CD4-positive, alpha-beta memory T cell (primary cell): ENCODE data around the gene BZW1. TPM values are rescaled to one million over a fixed set of nuclear protein-coding genes. Genes with fewer than 3 reads are reported as not detected.
"Not testable (repeated sequence)": the region's sequence is repeated elsewhere in the genome, so short reads cannot be mapped to it uniquely, and the experiment has no call there.

Experiments used
- CTCF ChIA-PET: fragments of 350-600 bp; sonication (Branson Sonifier 250); formaldehyde crosslinking; loops from one replicate; lab custom pipeline; 2021; ENCODE audit warnings: inconsistent platforms; ENCODE audit not compliant: partially characterized antibody; lab: Charles Lee
- POLR2A ChIA-PET: fragments of 350-600 bp; sonication (Branson Sonifier 250); formaldehyde crosslinking; loops from one replicate; lab custom pipeline; 2021; ENCODE audit not compliant: partially characterized antibody; lab: Charles Lee
- DNase-seq, 5 donors: peaks; one replicate each; pipeline versions ENCODE4 v3.0.0 to v3.0.0-alpha.2; 2020 to 2022; ENCODE audit warnings: mixed read lengths in 1 of 5
- H3K27ac ChIP-seq: one replicate; pipeline ENCODE4 v1.7.0; 2013; ENCODE audit warnings: low read depth, low read length
- H3K27me3 ChIP-seq: 2 replicates; pipeline ENCODE4 v1.7.0; 2013; ENCODE audit warnings: mild to moderate bottlenecking, low read length, moderate library complexity; ENCODE audit not compliant: insufficient read depth
- H3K36me3 ChIP-seq: 2 replicates; pipeline ENCODE4 v1.7.0; 2013; ENCODE audit warnings: mild to moderate bottlenecking, low read length, moderate library complexity; ENCODE audit not compliant: insufficient read depth
- H3K4me1 ChIP-seq: 2 replicates; pipeline ENCODE4 v1.7.0; 2013; ENCODE audit warnings: mild to moderate bottlenecking, low read length, moderate library complexity; ENCODE audit not compliant: insufficient read depth
- H3K4me3 ChIP-seq, 2 donors: one replicate each; pipeline ENCODE4 v1.7.0; 2013; ENCODE audit warnings: low read length in 2 of 2, mild to moderate bottlenecking in 1 of 2
- H3K9me3 ChIP-seq, 2 donors: one replicate each; pipeline ENCODE4 v1.7.0; 2013; ENCODE audit warnings: low read length in 2 of 2, control low read depth in 1 of 2; ENCODE audit not compliant: control insufficient read depth in 1 of 2
- H3K27ac Mint-ChIP-seq, 7 donors: one replicate each; pipeline ENCODE4 v1.8.0; 2020 to 2021; ENCODE audit warnings: mixed read lengths in 7 of 7, mild to moderate bottlenecking in 6 of 7, inconsistent platforms in 3 of 7, moderate library complexity in 3 of 7
- H3K27me3 Mint-ChIP-seq, 2 donors: one replicate each; pipeline ENCODE4 v1.8.0; 2020 to 2021; ENCODE audit warnings: mixed read lengths in 2 of 2
- H3K36me3 Mint-ChIP-seq, 2 donors: one replicate each; pipeline ENCODE4 v1.8.0; 2020 to 2021; ENCODE audit warnings: mixed read lengths in 2 of 2, inconsistent platforms in 1 of 2, mild to moderate bottlenecking in 1 of 2
- H3K4me1 Mint-ChIP-seq, 4 donors: one replicate each; pipeline ENCODE4 v1.8.0; 2020 to 2021; ENCODE audit warnings: mixed read lengths in 4 of 4, mild to moderate bottlenecking in 1 of 4
- H3K4me3 Mint-ChIP-seq, 8 donors: one replicate each; pipeline ENCODE4 v1.8.0; 2020 to 2021; ENCODE audit warnings: mixed read lengths in 8 of 8, mild to moderate bottlenecking in 7 of 8, moderate library complexity in 6 of 8, inconsistent platforms in 3 of 8
- H3K9me3 Mint-ChIP-seq, 8 donors: one replicate each; pipeline ENCODE4 v1.8.0; 2020 to 2021; ENCODE audit warnings: mixed read lengths in 8 of 8, mild to moderate bottlenecking in 5 of 8, inconsistent platforms in 3 of 8, moderate library complexity in 1 of 8
- intact Hi-C: fragments of 100-400 bp; cut with micrococcal nuclease; formaldehyde crosslinking; loops from one replicate; pipeline ENCODE4 v1.15.1; 2023
- polyA plus RNA-seq, 2 donors: library from polyadenylated mRNA; unstranded; fragments of 300-500 nt; fragmentation: Illumina TruSeq; gene quantifications; one replicate each; pipeline ENCODE4 v1.2.3, GENCODE V29; 2021
- total RNA-seq, 2 experiments: library from RNA; stranded (reverse); gene quantifications; one replicate each; pipeline ENCODE4 v1.2.3, GENCODE V29; 2021

The BZW1 gene
- total and polyA plus RNA-seq, 4 experiments from 2014 or later, result 126 to 257 (median 165) TPM

DNA sequence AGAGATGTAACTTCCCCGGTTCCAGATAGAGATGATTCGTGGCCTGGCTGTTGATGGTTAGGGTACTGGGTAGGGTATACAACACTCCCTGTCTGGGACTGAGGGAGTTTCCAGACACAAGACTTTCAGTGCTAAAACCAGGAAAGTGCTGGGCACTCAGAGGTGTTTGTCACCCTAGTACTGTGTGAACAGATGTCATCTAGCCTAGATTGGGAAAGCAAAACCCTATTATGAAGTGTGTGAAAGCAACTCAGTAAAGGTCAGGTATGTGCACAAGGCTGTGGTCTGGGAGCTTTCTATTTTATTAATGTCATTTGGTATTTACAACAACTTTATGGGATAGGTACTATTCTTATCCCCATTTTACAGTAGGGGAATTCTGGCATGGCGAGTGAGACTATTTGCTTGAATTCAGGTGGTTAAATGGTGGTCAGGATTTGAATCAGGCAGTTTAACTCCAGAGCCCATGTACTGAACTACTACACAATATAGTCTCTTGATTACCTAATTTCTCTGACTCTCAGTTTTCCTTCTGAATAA is 2.6 kb downstream of the BZW1 start:
- peak in 1 of 5 donors; percentile 29 for DNase-seq
- no peaks in the 10 kb centered on the region for H3K27me3 Mint-ChIP-seq
- peak overlapping the region in 7 of 8 donors; percentile 19 to 79 (median 58) for H3K4me3 Mint-ChIP-seq
- H3K27ac ChIP-seq, result peak overlapping the region; percentile 17
- H3K9me3 ChIP-seq, result no peaks in the 10 kb centered on the region
- POLR2A ChIA-PET, result interaction anchor here (0.7 to 3.3 kb wide), 7 partner anchors 12 to 101 kb away, joined by 3 to 30 read pairs (median 7); partner anchors contain the start of genes CLK1, NIF3L1 and PPIL3
- peaks cover 58% of the 10 kb centered on the region for H3K36me3 ChIP-seq
- H3K27me3 ChIP-seq, result no peaks in the 10 kb centered on the region
- H3K4me1 ChIP-seq, result peaks cover 41% of the 10 kb centered on the region
- H3K4me1 Mint-ChIP-seq, result peaks cover 38 to 66% (median 46%) of the 10 kb centered on the region in 4 donors
- CTCF ChIA-PET, result interaction anchor here (0.9 to 1.7 kb wide), 2 partner anchors 43 to 101 kb away, joined by 3 to 9 read pairs; no protein-coding TSS in a partner anchor
- H3K36me3 Mint-ChIP-seq, result peaks cover 52 to 73% of the 10 kb centered on the region in 2 donors
- intact Hi-C loops, result loop anchor here (5.0 kb wide), 2 partner anchors 363 to 1423 kb away; partner anchors contain the start of gene SUMO1
- no peaks in the 10 kb centered on the region for H3K9me3 Mint-ChIP-seq
- no peak overlapping the region for H3K4me3 ChIP-seq
- peak overlapping the region; percentile 24 to 96 (median 66) for H3K27ac Mint-ChIP-seq

DNA sequence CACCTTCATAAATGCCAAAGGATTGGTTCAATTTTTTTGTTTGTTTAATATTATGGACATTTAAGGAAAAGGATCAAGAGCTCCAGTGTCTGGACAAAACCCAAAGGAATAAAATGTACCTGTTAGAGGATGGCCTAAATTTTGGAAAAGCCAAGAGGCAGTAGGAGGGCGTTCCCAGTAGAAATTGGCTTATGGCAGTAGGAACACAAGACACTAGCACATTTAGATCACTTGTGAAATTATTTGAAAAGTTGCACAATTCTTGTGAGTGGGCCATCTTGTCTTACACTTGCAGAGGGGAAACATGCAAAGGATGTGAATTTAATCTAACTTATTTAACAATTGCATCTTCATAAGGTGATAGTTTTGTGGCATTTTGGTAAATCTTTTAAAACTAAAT is 3.2 kb downstream of the BZW1 start:
- ChIA-PET POLR2A (interaction anchor here (1.0 to 3.3 kb wide), 6 partner anchors 12 to 102 kb away, joined by 3 to 30 read pairs (median 8); partner anchors contain the start of genes CLK1, NIF3L1 and PPIL3), CTCF (interaction anchor here (1.7 kb wide), 1 partner anchor 102 kb away, joined by 9 read pairs; no protein-coding TSS in a partner anchor)
- intact Hi-C loops, result loop anchor here (5.0 kb wide), 2 partner anchors 362 to 1422 kb away; partner anchors contain the start of gene SUMO1
- peaks cover 37 to 64% (median 45%) of the 10 kb centered on the region in 4 donors for H3K4me1 Mint-ChIP-seq
- Histone ChIP-seq H3K4me1 (peaks cover 41% of the 10 kb centered on the region), H3K9me3 (no peaks in the 10 kb centered on the region), H3K27ac (peak overlapping the region; percentile 31), H3K27me3 (no peaks in the 10 kb centered on the region), H3K36me3 (peaks cover 63% of the 10 kb centered on the region), H3K4me3 (no peak overlapping the region)
- H3K36me3 Mint-ChIP-seq, result peaks cover 53 to 78% of the 10 kb centered on the region in 2 donors
- H3K27me3 Mint-ChIP-seq, result no peaks in the 10 kb centered on the region
- peak overlapping the region in 3 of 7 donors; percentile 24 to 96 (median 43) for H3K27ac Mint-ChIP-seq
- H3K9me3 Mint-ChIP-seq, result no peaks in the 10 kb centered on the region
- H3K4me3 Mint-ChIP-seq, result peak overlapping the region in 2 of 8 donors; percentile 19 to 79
- no peak for DNase-seq

DNA sequence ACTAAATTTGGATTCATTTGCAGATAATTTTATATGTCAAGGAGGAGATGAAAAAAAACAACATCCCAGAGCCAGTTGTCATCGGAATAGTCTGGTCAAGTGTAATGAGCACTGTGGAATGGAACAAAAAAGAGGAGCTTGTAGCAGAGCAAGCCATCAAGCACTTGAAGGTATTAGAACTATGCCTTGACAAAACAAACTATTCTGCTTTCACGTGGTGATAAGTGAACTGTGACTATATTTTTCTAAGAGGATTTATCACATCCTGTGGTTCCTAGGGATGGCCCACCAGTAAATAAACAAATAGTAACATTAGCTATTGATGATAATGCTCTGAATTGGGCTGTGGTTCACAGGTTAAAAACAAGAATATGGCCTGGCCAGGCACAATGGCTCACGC is 7.0 kb downstream of the BZW1 start:
- Histone ChIP-seq H3K36me3 (peaks cover 80% of the 10 kb centered on the region), H3K4me1 (peaks cover 18% of the 10 kb centered on the region)
- H3K27me3 Mint-ChIP-seq, H3K9me3 Mint-ChIP-seq, DNase-seq, H3K4me3 Mint-ChIP-seq, H3K4me3 ChIP-seq, H3K27me3 ChIP-seq, intact Hi-C loops, H3K9me3 ChIP-seq, H3K27ac ChIP-seq: not testable (repeated sequence)
- ChIA-PET CTCF (interaction anchor here (1.0 to 1.2 kb wide), 3 partner anchors 15 to 107 kb away, joined by 3 read pairs; no protein-coding TSS in a partner anchor), POLR2A (interaction anchor here (1.0 to 2.1 kb wide), 4 partner anchors 8 to 45 kb away, joined by 3 to 11 read pairs (median 5); partner anchors contain the start of gene CLK1)
- peak overlapping the region in 3 of 7 donors; percentile 22 to 70 (median 46) for H3K27ac Mint-ChIP-seq
- H3K36me3 Mint-ChIP-seq, result peaks cover 68 to 80% of the 10 kb centered on the region in 2 donors
- H3K4me1 Mint-ChIP-seq, result peaks cover 21 to 29% (median 25%) of the 10 kb centered on the region in 4 donors

DNA sequence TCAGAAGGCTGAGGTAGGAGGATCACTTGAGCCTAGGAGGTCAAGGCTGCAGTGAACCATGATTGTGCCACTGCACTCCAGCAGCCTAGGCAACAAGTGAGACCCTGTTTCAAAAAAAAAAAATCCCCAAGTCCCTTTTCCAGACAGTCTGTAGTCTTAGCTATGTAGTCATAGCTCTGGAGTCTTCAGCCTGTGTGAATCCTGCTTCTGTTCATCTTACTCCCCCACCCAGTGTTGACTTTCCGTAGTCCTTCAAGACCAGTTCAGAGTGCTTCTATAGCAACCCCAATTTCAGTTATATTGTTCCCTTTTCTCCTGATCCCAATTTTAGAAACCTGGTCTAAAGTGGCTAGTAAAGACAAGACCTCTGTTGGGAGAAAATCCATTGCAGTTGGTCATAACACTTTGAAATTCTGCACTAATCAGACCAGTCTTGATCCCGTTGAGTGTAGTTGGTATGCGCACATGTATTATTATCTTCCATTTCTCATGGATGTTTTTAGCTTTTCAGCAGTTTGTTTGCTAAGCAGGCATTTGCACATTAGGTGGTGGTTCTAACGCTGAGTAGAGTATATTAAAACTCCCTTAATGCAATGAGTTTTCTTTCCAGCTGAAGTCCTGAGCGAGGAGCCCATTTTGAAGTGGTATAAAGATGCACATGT is 9.0 kb downstream of the BZW1 start:
- Histone ChIP-seq H3K27ac (no peak overlapping the region), H3K4me1 (no peaks in the 10 kb centered on the region), H3K9me3 (no peaks in the 10 kb centered on the region), H3K36me3 (peaks cover 60% of the 10 kb centered on the region), H3K4me3 (no peak overlapping the region), H3K27me3 (no peaks in the 10 kb centered on the region)
- Mint-ChIP-seq H3K9me3 (no peaks in the 10 kb centered on the region), H3K27me3 (no peaks in the 10 kb centered on the region), H3K4me3 (no peak overlapping the region), H3K4me1 (peaks cover 4 to 10% (median 8%) of the 10 kb centered on the region in 4 donors), H3K36me3 (peaks cover 49 to 65% of the 10 kb centered on the region in 2 donors), H3K27ac (peak overlapping the region in 4 of 7 donors; percentile 2 to 74 (median 60))
- ChIA-PET CTCF (no interaction called here), POLR2A (interaction anchor here (1.4 kb wide), 1 partner anchor 44 kb away, joined by 5 read pairs; the partner anchor contains the start of gene CLK1)
- intact Hi-C loops, result no loop called here
- no peak for DNase-seq

DNA sequence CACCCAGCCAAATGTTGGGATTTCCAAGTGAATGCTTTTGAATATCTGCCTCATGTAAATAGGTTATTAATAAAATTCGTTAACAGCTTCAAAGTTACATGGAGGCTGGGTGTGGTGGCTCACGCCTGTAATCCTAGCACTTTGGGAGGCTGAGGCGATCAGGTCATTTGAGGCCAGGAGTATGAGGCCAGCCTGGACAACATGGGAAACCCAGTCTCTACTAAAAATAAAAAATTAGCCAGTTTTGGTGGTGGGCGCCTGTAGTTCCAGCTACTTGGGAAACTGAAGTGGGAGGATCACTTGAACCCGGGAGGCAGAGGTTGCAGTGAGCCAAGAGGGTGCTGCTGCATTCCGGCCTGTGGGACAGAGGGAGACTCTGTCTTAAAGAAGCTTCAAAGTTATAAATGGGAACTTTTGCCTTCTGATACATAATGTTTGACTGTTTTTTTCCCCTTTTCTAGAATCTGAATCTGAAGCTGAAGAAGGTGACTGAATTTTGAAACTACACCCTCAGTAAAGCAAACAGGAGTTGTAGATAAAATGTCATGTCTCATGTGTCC is 10.1 kb downstream of the BZW1 start:
- Mint-ChIP-seq H3K9me3 (no peaks in the 10 kb centered on the region), H3K4me1 (peaks cover 1 to 4% (median 4%) of the 10 kb centered on the region in 4 donors), H3K4me3 (no peak overlapping the region), H3K27me3 (no peaks in the 10 kb centered on the region), H3K27ac (peak overlapping the region in 2 of 7 donors; percentile 12 to 53), H3K36me3 (peaks cover 39 to 60% of the 10 kb centered on the region in 2 donors)
- intact Hi-C loops, result no loop called here
- Histone ChIP-seq H3K4me3 (no peak overlapping the region), H3K36me3 (peaks cover 49% of the 10 kb centered on the region), H3K4me1 (no peaks in the 10 kb centered on the region), H3K27me3 (no peaks in the 10 kb centered on the region), H3K9me3 (no peaks in the 10 kb centered on the region), H3K27ac (no peak overlapping the region)
- POLR2A ChIA-PET, result interaction anchor here (1.4 kb wide), 1 partner anchor 42 kb away, joined by 6 read pairs; the partner anchor contains the start of gene CLK1
- DNase-seq, result no peak
- CTCF ChIA-PET, result no interaction called here

DNA sequence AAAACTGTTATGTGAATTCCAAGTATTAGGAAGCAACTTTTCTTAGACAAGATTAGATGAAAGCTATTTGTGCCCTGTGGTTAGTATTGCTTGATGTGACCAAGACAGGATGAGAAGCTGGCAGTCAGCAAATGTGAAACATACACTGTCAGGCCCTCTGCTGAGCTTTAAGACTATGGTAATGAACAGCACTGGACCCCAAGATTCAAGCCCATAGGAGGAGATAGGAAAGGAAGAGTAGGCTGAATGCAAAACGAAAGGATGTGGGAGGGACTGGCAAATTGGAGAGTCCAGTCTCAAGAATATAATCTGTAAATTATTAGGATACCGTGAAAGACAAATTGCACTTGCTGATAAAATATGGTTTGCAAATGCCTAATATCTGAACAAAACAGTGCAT is 16.4 kb downstream of the BZW1 start:
- CTCF ChIA-PET, result no interaction called here
- peak overlapping the region in 1 of 7 donors; percentile 8 for H3K27ac Mint-ChIP-seq

More for the DNA sequence above, 16.4 kb downstream of the BZW1 start:
- Mint-ChIP-seq H3K4me3 (no peak overlapping the region), H3K4me1 (peaks cover 0 to 1% (median 0%) of the 10 kb centered on the region in 4 donors), H3K36me3 (peaks cover 4 to 9% of the 10 kb centered on the region in 2 donors), H3K27me3 (no peaks in the 10 kb centered on the region), H3K9me3 (no peaks in the 10 kb centered on the region)
- Histone ChIP-seq H3K4me3 (no peak overlapping the region), H3K27me3 (no peaks in the 10 kb centered on the region), H3K36me3 (no peaks in the 10 kb centered on the region), H3K9me3 (peaks cover 0 to 3% of the 10 kb centered on the region in 2 donors), H3K27ac (no peak overlapping the region), H3K4me1 (no peaks in the 10 kb centered on the region)
- intact Hi-C loops, result no loop called here
- POLR2A ChIA-PET, result interaction anchor here (0.9 to 1.9 kb wide), 2 partner anchors 9 to 36 kb away, joined by 3 to 5 read pairs; partner anchors contain the start of gene CLK1
- no peak for DNase-seq
